Head of caudate nucleus (tissue), 42 donors: ENCODE data around the gene SOCS7.

ENCODE experiments used
- DNase-seq, 42 donors: peaks; one replicate each; pipeline versions ENCODE4 v3.0.0 to v3.0.0-alpha.2; 2020 to 2021; ENCODE audit warnings: mixed read lengths in 7 of 42
- intact Hi-C: fragments of 100-400 bp; cut with DNase I; formaldehyde crosslinking; loops from one replicate; pipeline ENCODE4 v1.15.0; 2022

The SOCS7 gene

DNA sequence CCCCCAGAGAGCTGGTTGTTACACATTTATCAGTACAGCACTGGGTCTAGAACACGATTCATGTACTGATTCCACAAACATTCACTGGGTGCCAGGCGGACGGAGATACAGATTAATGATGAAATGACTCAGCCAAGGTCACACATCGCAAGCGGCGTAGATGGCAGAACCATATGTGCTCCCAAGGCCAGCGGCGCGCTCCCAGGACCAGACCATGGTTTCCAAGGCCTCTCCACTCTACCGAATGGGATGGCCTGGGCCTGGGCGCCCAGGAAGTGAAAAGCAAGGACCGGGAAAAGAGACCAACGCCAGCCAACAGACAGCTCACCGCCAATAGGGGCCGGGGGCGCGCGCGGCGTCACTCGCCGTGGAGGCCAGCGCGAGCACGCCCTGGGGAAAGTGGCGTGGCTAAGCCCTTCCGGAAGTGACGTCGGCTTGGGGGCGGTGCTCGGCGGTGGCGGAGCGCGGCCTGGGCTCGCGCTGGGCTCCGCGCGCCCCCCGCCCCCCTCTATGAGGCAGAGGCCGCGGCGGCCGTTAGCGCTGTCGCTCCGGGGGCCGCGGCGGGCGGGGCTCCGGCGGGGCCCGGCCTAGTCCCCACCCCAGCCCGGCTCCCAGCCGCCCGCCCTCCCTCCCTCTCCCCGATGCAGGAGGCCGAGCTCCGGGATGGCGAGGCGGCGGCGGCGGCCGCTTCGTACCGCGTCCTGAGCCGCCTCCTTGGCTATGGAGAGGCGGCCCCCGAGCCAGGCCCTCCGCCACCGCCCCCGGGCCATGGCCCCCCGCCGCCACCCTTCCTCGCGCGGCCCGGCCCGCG, at the start of gene SOCS7:
Gene SOCS7 (plus strand): TSS at position 433 of the 811 bp plus-strand sequence. CDS start 209 bp downstream, at position 642.
- peak; percentile 76 to 98 (median 94) for DNase-seq
- intact Hi-C loops: loop anchor here (5.0 kb wide), 1 partner anchor 61 kb away; no protein-coding TSS in a partner anchor

- intact Hi-C loops: no loop called here
- DNase-seq: peak in 1 of 42 donors; percentile 14
Measured at GRCh38 chr17:38315497-38315896, 36.1 kb upstream of the SOCS7 start.

DNA sequence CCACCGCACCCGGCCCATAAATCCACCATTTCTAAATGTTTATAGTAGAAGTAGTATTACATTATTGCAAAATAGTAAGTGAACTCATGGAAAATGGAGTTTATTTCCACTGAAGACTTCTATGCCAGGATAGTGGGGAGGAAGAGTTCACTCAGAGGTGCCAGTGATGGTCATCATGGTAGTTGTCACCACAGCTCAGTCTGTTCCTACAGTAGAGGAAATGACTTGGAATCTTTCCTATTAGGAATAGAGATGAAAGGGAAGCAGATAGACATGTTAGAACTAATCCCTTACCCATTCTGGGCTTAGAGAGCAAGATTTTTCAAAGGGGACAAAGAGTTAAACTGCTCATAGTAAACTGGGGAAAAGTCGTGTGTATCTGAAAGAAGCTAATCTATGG, 34.6 kb upstream of the SOCS7 start:
- intact Hi-C loops: no loop called here
- DNase-seq: no peak

DNA sequence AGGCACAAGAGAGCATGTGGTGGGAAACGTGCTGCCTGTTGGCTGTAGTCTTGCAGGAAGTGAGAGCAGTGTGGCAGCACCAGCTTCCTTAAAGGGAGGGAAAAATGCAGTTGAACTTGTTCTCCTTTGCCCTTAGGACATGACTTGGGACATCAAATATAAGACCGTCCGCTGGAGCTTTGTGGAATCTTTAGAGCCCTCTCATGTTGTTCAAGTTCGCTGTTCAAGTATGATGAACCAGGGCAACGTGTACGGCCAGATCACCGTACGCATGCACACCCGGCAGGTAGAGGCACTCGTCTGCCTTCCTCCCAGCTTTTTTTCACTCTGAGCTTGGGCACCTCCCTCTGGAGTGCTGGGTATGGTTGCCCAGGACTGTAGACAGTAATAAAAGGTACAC, 31.2 kb upstream of the SOCS7 start:
- intact Hi-C loops: no loop called here

DNA sequence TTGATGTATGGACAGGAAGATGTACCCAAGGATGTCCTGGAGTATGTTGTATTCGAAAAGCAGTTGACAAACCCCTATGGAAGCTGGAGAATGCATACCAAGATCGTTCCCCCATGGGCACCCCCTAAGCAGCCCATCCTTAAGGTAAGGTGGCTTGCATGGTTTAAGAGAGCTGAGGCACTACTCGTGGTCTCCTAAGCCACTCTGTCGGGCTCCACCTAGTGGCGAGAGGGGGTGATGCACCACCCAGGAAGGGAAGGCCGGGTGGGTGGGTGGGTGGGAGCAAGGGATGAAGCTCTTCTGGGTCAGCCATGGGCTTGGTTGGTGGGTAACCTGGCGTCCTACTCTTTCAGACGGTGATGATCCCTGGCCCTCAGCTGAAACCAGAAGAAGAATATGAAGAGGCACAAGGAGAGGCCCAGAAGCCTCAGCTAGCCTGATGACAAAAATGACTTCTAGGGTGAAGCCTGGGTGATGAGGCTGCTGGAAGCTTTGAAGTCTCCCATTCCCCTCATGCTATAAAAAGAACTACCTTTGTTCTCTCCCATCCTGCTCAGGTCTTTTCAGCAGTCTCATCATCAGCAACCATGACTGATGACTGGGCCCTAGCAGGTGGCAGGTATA, 29.4 kb upstream of the SOCS7 start:
- intact Hi-C loops: no loop called here
- DNase-seq: peak in 41 of 42 donors; percentile 37 to 89 (median 75)

More for the DNA sequence above, 31.2 kb upstream of the SOCS7 start:
- DNase-seq: no peak

DNA sequence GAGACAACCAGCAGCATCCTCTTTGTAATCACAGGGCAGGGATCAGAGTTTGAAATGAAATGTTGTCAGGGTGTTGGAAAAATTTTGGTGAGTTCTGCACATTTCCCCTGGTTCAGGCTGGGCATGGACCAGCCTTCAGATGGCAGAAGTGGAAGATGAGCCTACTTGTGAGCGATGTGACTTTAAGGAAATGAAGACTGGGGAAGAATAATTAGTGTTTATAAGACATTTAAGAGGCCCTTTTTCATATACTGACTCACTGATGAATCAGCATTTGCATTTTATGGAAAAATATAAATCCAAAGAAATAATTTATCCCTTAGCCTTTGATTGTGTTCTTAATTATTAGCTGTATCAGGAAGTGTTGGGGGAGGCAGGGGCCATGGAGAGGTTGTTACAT, 28.7 kb upstream of the SOCS7 start:
- intact Hi-C loops: no loop called here
- DNase-seq: no peak

DNA sequence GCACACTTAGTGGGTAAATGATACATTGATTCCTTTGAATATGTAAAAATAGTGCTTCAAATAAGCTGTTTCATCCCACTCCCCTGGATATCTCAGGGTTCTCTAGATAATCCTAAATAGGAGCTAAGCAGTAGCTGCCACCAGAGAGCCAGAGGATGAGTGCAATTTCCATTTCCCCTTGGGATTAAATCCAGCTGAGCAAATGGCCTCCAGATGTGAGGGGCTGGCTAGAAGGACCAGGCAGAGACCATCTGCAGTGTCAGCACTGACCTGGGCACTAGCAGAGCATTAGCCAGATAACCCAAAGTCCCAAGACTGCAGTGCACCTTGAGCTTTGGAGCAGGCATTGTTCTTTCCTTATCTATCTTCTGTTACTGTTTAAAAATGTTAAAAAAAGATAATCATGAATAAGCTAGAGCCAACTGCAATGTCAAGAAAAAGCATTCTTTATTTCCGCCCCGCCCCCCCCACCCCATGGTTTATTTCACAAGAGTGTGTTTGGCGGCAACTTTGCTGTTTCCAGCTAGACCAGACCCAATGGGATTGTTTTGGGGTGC, 27.4 kb upstream of the SOCS7 start:
- intact Hi-C loops: no loop called here

DNA sequence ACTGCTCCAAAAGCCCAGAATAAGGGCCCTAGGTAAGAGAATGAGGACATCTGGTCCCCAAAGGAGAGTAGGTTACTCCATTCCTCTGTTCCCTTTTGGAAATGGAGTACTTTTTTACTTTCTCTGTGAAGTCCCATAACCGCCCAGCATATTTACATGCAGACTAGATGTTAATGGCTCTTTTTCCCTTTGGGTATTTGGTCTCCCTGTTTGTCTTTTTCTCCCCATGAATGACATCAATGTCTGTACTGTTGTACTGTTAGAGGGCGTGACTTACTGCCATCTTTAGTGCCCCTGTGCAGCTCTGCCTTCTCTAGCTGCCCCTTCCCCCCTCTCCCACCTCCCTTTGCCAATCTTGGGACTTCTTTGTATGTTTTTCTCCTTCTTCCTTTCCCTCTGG, 26.9 kb upstream of the SOCS7 start:
- DNase-seq: no peak
- intact Hi-C loops: no loop called here

More for the DNA sequence above, 27.4 kb upstream of the SOCS7 start:
- peak in 2 of 42 donors; percentile 33 to 42 for DNase-seq

DNA sequence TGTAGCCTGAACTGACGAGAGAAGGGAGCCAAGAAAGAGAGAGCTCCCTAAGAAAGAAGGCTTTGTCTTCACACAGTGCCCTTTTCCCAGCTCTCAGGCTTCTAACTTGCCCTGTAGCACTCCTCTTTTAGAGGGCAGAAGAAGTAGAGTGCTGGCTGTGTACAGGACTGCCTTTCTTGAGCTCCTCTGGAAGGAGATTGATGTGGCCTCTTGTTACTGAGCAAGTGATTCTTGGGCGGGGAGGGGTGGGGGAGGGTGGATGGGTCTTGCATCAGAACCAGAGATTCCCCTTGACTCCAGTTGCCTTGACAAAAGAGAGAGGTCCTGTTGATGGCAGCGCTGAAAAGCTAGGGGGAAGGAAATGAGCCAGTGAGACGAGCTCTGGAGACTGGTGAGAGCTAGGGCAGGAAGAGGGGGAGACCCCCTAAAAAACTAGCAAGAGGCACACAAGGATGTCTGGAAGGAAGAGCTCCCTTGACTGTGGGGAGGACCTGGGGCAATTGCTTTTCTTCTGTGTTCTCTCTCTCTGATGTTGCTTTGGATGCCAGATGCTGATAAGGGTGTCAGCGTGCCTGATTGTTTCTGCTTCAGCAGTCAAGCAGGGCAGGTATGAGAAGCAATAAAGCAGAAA, 26.3 kb upstream of the SOCS7 start:
- intact Hi-C loops: no loop called here
- peak in 12 of 42 donors; percentile 18 to 58 (median 38) for DNase-seq

GRCh38 chr17:38326996-38327792, 24.4 kb upstream of the SOCS7 start:
- intact Hi-C loops: no loop called here
- DNase-seq: peak in 30 of 42 donors; percentile 8 to 59 (median 41)

GRCh38 chr17:38327936-38328335, 23.7 kb upstream of the SOCS7 start:
- DNase-seq: peak in 1 of 42 donors; percentile 3
- intact Hi-C loops: no loop called here

DNA sequence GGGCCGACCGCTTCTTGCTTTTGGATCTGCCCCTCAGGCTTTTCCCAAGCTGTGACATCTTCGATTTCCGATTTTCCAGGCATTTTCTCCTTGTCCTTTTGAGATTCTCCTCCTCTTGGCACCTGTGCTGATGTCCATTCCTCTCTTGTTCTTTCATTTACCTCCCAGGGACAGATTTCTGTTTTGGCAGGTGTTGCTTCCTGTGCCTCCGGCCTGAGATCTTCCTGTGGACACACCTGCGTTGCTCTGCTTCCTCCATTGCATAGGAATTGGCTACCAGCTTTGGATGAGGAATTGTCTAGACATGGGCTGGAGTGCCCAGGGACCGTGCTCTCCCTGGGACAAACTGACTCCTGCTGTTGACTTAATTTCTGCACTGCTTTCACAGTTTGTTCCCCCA, 23.0 kb upstream of the SOCS7 start:
- intact Hi-C loops: no loop called here
- no peak for DNase-seq

- DNase-seq: no peak
- intact Hi-C loops: no loop called here
Measured at GRCh38 chr17:38329284-38329683, 22.4 kb upstream of the SOCS7 start.

GRCh38 chr17:38329808-38330730, 21.6 kb upstream of the SOCS7 start:
- intact Hi-C loops: no loop called here
- no peak for DNase-seq

- intact Hi-C loops: no loop called here
- DNase-seq: peak in 2 of 42 donors; percentile 3 to 9
Measured at GRCh38 chr17:38330941-38331411, 20.7 kb upstream of the SOCS7 start.

DNA sequence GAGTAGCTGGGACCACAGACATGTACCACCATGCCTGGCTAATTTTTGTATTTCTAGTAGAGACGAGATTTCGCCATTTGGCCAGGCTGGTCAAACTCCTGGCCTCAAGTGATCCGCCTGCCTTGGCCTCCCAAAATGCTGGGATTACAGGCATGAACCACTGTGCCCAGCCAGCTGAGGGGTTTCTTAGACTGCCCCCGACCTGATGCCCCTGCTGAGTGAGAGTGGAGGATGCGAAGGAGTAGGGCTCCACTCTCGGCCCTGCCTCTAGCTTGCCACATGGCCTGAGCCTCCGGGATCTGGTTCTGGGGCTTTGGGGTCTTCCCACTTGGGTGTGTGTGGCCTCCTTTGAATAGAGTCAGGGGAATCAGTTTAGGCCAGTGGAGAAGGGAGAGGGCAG, 18.9 kb upstream of the SOCS7 start:
- peak in 1 of 42 donors; percentile 5 for DNase-seq
- intact Hi-C loops: no loop called here

DNA sequence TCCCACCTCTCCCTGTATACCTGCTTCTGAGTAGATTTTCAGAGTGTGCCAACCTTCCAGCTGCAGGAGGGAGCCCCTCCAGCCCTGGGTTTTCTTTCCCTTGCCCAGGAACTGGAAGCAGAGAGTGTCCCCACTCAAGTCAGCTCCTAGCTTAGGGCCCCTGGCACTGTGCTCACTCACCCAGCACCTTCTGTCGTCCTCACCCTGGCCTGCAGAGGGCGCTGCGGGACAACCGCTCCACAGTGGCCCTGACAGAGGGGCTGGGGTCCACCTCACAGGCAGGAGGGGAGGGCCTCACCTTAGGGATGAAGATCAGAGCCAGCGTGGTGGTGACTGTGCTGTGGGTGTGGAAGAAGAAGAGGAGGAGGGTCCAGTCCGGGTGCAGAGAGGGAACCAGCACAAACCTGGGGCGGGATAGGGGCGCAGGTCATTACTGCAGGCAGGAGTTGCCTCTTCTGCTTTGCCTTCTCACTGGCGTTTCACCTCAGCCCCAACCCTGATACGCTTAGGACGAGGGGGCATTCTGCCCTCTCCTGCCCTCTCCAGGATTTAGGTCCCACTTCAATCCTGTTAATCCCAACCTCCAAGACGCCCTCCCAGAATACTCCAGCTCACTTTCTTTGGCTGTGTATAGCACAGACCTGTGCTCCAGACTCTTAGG, 17.9 kb upstream of the SOCS7 start:
- DNase-seq: peak in 28 of 42 donors; percentile 19 to 78 (median 54)
- intact Hi-C loops: no loop called here
